Thyroid gland (tissue), 4 donors: ENCODE data around the gene FNBP1. TPM values are rescaled to one million over a fixed set of nuclear protein-coding genes. Genes with fewer than 3 reads are reported as not detected.
A peak's percentile ranks its signal among the peaks of the same experiment; 100 is the strongest.

Source experiments
- DNase-seq, 2 donors: peaks; one replicate each; pipeline ENCODE4 v3.0.0-alpha.2; 2019
- H3K27ac ChIP-seq, 3 donors: fragments of 200-600 bp; sonication (generic); 1 replicate in 2 of 3; 2 replicates in 1 of 3; pipeline ENCODE4 v1.5.1; 2016 to 2019; ENCODE audit warnings: mild to moderate bottlenecking in 1 of 3, moderate library complexity in 1 of 3
- H3K27me3 ChIP-seq: fragments of 200-600 bp; sonication (generic); one replicate; pipeline ENCODE4 v1.5.1; 2019
- H3K36me3 ChIP-seq, 2 donors: fragments of 200-600 bp; sonication (generic); one replicate each; pipeline ENCODE4 v1.5.1; 2016 to 2019
- H3K4me1 ChIP-seq, 2 donors: fragments of 200-600 bp; sonication (generic); one replicate each; pipeline ENCODE4 v1.5.1; 2017 to 2019
- H3K4me3 ChIP-seq, 3 donors: fragments of 200-600 bp; sonication (generic); replicated peaks in 1 of 3; 1 replicate in 2 of 3; 2 replicates in 1 of 3; pipeline ENCODE4 v1.5.1; 2016; ENCODE audit warnings: mild to moderate bottlenecking in 1 of 3
- H3K9me3 ChIP-seq: fragments of 200-600 bp; sonication (generic); one replicate; pipeline ENCODE4 v1.5.1; 2017
- POLR2A ChIP-seq, 2 donors: fragments of 450-650 bp; IDR thresholded peaks; one replicate each; pipeline ENCODE4 v1.6.1; 2017; ENCODE audit warnings: antibody characterized with exemption in 2 of 2, mild to moderate bottlenecking in 2 of 2, moderate library complexity in 1 of 2
- WGBS, 2 donors: methylation state at CpG; one replicate each; pipeline ENCODE4 v1.1.5; 2017; 5-methylcytosine and 5-hydroxymethylcytosine counted together
- intact Hi-C: fragments of 100-400 bp; cut with DNase I; formaldehyde crosslinking; loops from one replicate; pipeline ENCODE4 v1.15.1; 2023
- total RNA-seq, 4 donors: library from RNA; depleted of rRNA; stranded (reverse); fragments of >200 nt; gene quantifications; one replicate each; pipeline ENCODE4 v1.2.3, GENCODE V29; 2016
- TF ChIP-seq, protein P1 (sequence below), 6 experiments: fragments of 200-600 bp in 3 of 6; fragments of 450-650 bp in 3 of 6; sonication (generic) in 3 of 6; IDR thresholded peaks; one replicate each; pipeline ENCODE4 v1.5.1; 2016 to 2019; ENCODE audit warnings: antibody characterized with exemption in 6 of 6, mild to moderate bottlenecking in 2 of 6, inconsistent platforms in 1 of 6, moderate library complexity in 1 of 6

Gene FNBP1
- total RNA-seq, 4 donors from 2014 or later: 55.8 to 78.5 (median 76.0) TPM

DNA sequence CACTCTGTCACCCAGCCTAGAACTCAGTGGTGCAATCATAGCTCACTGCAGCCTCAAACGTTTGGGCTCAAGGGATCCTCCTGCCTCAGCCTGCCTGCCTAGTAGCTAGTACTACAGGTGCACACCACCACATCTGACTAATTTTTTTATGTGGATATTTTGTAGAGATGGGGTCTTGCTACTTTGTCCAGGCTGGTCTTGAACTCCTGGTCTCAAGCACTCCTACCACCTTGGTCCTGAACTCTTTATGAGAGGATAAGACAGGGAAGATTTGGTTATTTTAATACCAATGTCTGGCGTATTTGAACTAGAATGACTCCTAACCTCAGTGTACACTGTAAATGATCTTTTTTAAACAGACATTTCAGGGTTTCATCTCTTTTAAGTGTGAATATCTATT, 19.8 kb upstream of the FNBP1 start:
- DNase-seq: no peak
- H3K9me3 ChIP-seq: no peaks in the 10 kb centered on the region
- no peaks in the 10 kb centered on the region for H3K36me3 ChIP-seq
- intact Hi-C loops: no loop called here
- WGBS, 2 donors: 68 to 78% methylated on average over 2 of the region's 2 CpGs
- H3K27ac ChIP-seq: no peak overlapping the region
- TF ChIP-seq, protein P1, sequence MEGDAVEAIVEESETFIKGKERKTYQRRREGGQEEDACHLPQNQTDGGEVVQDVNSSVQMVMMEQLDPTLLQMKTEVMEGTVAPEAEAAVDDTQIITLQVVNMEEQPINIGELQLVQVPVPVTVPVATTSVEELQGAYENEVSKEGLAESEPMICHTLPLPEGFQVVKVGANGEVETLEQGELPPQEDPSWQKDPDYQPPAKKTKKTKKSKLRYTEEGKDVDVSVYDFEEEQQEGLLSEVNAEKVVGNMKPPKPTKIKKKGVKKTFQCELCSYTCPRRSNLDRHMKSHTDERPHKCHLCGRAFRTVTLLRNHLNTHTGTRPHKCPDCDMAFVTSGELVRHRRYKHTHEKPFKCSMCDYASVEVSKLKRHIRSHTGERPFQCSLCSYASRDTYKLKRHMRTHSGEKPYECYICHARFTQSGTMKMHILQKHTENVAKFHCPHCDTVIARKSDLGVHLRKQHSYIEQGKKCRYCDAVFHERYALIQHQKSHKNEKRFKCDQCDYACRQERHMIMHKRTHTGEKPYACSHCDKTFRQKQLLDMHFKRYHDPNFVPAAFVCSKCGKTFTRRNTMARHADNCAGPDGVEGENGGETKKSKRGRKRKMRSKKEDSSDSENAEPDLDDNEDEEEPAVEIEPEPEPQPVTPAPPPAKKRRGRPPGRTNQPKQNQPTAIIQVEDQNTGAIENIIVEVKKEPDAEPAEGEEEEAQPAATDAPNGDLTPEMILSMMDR (IDR thresholded peaks at IDR 0.05): no peak
- no peak for TF ChIP-seq POLR2A (IDR thresholded peaks at IDR 0.05)
- H3K4me3 ChIP-seq: no peak overlapping the region
- no peaks in the 10 kb centered on the region for H3K27me3 ChIP-seq
- peaks cover 0 to 10% of the 10 kb centered on the region in 2 donors for H3K4me1 ChIP-seq

DNA sequence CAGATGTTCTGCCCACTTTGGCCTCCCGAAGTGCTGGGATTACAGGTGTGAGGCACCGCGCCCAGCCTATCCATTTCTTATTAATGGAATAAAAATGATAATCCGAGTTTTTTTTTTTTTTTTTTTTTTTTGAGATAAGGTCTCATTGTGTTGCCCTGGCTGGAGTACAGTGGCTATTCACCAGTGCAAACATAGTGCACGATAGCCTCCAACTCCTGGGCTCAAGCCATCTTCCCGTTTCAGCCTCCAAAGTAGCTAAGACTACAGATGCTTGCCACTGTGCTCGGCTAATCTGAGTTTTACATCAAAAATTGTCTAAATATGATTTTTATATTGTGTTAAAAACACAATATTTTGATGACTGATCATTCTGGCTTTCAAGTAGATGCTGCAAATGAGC, 17.3 kb upstream of the FNBP1 start:
- H3K4me1 ChIP-seq: peaks cover 10 to 11% of the 10 kb centered on the region in 2 donors
- 89 to 90% methylated on average over 7 of the region's 7 CpGs for WGBS, 2 donors

DNA sequence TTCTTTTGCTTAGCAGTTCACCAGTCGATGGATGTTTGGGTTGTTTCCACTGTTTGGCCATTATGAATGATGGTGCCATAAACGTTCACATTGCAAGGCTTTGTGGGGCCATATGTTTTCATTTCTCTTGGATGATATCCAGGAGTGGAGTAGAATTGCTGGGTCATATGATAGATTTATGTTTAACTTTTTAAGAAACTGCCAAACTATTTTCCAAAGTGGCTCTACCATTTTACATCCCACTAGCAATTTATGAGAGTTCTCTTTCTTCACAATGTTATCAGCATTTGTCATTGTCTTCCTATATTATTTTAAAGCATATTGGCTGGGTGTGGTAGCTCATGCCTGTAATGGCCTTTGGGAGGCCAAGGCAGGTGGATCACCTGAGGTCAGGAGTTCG, 15.9 kb upstream of the FNBP1 start:
- H3K36me3 ChIP-seq: no peaks in the 10 kb centered on the region
- no peaks in the 10 kb centered on the region for H3K27me3 ChIP-seq
- no peaks in the 10 kb centered on the region for H3K9me3 ChIP-seq
- H3K4me3 ChIP-seq: no peak overlapping the region
- intact Hi-C loops: no loop called here
- WGBS, 2 donors: 65 to 73% methylated on average over 3 of the region's 3 CpGs
- no peak for TF ChIP-seq POLR2A (IDR thresholded peaks at IDR 0.05)
- TF ChIP-seq, protein P1 (IDR thresholded peaks at IDR 0.05): no peak
- H3K27ac ChIP-seq: no peak overlapping the region
- H3K4me1 ChIP-seq: peaks cover 18% of the 10 kb centered on the region in 2 donors
- no peak for DNase-seq

More for the DNA sequence above, 17.3 kb upstream of the FNBP1 start:
- no peaks in the 10 kb centered on the region for H3K9me3 ChIP-seq
- intact Hi-C loops: no loop called here
- no peaks in the 10 kb centered on the region for H3K27me3 ChIP-seq
- H3K36me3 ChIP-seq: no peaks in the 10 kb centered on the region
- no peak overlapping the region for H3K27ac ChIP-seq
- no peak for TF ChIP-seq POLR2A (IDR thresholded peaks at IDR 0.05)
- TF ChIP-seq, protein P1 (IDR thresholded peaks at IDR 0.05): no peak
- no peak for DNase-seq
- H3K4me3 ChIP-seq: no peak overlapping the region

DNA sequence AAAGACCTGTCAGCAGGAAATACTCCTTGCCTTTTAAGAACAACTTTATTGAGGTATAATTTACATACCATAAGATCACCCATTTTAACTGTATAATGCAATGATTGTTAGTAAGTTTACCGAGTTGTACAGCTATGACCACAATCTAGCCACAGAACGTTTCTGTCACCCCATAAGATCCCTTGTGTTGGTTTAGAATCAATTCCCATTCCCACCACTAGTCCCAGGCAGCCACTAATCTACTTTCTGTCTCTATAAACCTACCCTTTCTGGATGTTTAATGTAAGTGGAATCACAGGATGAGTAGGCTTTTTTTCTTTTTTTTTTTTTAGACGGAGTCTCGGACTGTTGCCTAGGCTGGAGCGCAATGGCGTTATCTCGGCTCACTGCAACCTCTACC, 15.2 kb upstream of the FNBP1 start:
- DNase-seq: no peak
- TF ChIP-seq, protein P1 (IDR thresholded peaks at IDR 0.05): no peak
- TF ChIP-seq POLR2A (IDR thresholded peaks at IDR 0.05): no peak
- Histone ChIP-seq H3K4me1 (peaks cover 18 to 19% of the 10 kb centered on the region in 2 donors), H3K36me3 (no peaks in the 10 kb centered on the region), H3K27ac (no peak overlapping the region), H3K27me3 (no peaks in the 10 kb centered on the region), H3K4me3 (no peak overlapping the region), H3K9me3 (no peaks in the 10 kb centered on the region)
- WGBS, 2 donors: 87 to 93% methylated on average over 7 of the region's 7 CpGs
- intact Hi-C loops: no loop called here

DNA sequence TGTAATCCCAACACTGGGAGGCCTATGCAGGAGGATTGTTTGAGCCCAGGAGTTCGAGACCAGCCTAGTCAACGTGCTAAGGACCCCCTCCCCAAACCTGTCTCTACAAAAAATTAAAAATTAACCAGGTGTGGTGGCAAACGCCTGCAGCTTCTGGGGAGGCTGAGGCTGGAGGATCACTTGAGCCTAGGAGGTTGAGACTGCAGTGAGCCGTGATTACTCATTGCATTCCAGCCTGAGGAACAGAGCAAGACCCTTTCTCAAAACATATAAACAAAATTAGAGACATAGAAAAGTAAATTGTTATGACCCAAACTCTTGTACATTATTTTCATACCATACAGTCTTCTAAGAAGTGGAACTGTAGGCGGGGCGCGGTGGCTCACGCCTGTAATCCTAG, 11.8 kb upstream of the FNBP1 start:
- Histone ChIP-seq H3K9me3 (no peaks in the 10 kb centered on the region), H3K4me3 (peak overlapping the region in 1 of 3 donors; percentile 97), H3K27me3 (no peaks in the 10 kb centered on the region), H3K27ac (peak overlapping the region; percentile 81 to 98 (median 86)), H3K4me1 (peaks cover 40 to 46% of the 10 kb centered on the region in 2 donors), H3K36me3 (no peaks in the 10 kb centered on the region)
- no peak for DNase-seq
- no peak for TF ChIP-seq POLR2A (IDR thresholded peaks at IDR 0.05)
- TF ChIP-seq, protein P1 (IDR thresholded peaks at IDR 0.05): no peak
- intact Hi-C loops: no loop called here
- 78 to 79% methylated on average over 8 of the region's 8 CpGs for WGBS, 2 donors
